ENCODE results near the gene FLNB. TPM values are rescaled to one million over a fixed set of nuclear protein-coding genes. Genes with fewer than 3 reads are reported as not detected.

FLNB gene
- total RNA-seq, 4 donors from 2014 or later, result 60.2 to 138 (median 96.2) TPM

- Histone ChIP-seq H3K9me3 (no peaks in the 10 kb centered on the region), H3K36me3 (no peaks in the 10 kb centered on the region), H3K4me1 (peaks cover 0 to 6% (median 0%) of the 10 kb centered on the region in 3 donors), H3K4me3 (no peak overlapping the region), H3K27me3 (no peaks in the 10 kb centered on the region), H3K27ac (no peak overlapping the region)
- TF ChIP-seq POLR2AphosphoS5 (IDR thresholded peaks at IDR 0.05), result no peak
- TF ChIP-seq POLR2A (IDR thresholded peaks at IDR 0.05), result no peak
- TF ChIP-seq CTCF (IDR thresholded peaks at IDR 0.05), result no peak
- no peak for TF ChIP-seq EP300 (IDR thresholded peaks at IDR 0.05)
- no peak for ATAC-seq
- WGBS, 2 donors (ENCODE audit: low coverage in 1 of 2), result 75 to 83% methylated on average over 4 of the region's 4 CpGs
These were observed 197.8 kb downstream of the FLNB start for GRCh38 chr3:58205981-58206380.

- H3K4me3 ChIP-seq, result no peak overlapping the region
- H3K36me3 ChIP-seq, result no peaks in the 10 kb centered on the region
- ATAC-seq, result no peak
- WGBS, 2 donors (ENCODE audit: low coverage in 1 of 2), result 71% methylated on average over 1 of the region's 5 CpGs; no CpG with 5 or more reads in 1 of the 2 donors
- H3K27ac ChIP-seq, result no peak overlapping the region
- no peaks in the 10 kb centered on the region for H3K9me3 ChIP-seq
- no peak for TF ChIP-seq EP300 (IDR thresholded peaks at IDR 0.05)
- TF ChIP-seq CTCF (IDR thresholded peaks at IDR 0.05), result no peak
- TF ChIP-seq POLR2AphosphoS5 (IDR thresholded peaks at IDR 0.05), result no peak
- TF ChIP-seq POLR2A (IDR thresholded peaks at IDR 0.05), result no peak
- H3K27me3 ChIP-seq, result no peaks in the 10 kb centered on the region
- H3K4me1 ChIP-seq, result peaks cover 0 to under 1% (median 0%) of the 10 kb centered on the region in 3 donors
These were observed 198.3 kb downstream of the FLNB start for GRCh38 chr3:58206406-58207011.

GRCh38 chr3:58207954-58208353 is 199.7 kb downstream of the FLNB start:
- 83 to 88% methylated on average over 3 to 4 of the region's 4 CpGs for WGBS, 2 donors (ENCODE audit: low coverage in 1 of 2)
- H3K4me1 ChIP-seq, result no peaks in the 10 kb centered on the region
- H3K4me3 ChIP-seq, result no peak overlapping the region
- H3K9me3 ChIP-seq, result no peaks in the 10 kb centered on the region
- no peak for TF ChIP-seq CTCF (IDR thresholded peaks at IDR 0.05)
- TF ChIP-seq POLR2A (IDR thresholded peaks at IDR 0.05), result no peak
- TF ChIP-seq EP300 (IDR thresholded peaks at IDR 0.05), result no peak
- TF ChIP-seq POLR2AphosphoS5 (IDR thresholded peaks at IDR 0.05), result no peak
- ATAC-seq, result no peak
- H3K36me3 ChIP-seq, result no peaks in the 10 kb centered on the region
- H3K27me3 ChIP-seq, result no peaks in the 10 kb centered on the region
- H3K27ac ChIP-seq, result no peak overlapping the region

GRCh38 chr3:58209933-58210332 is 201.7 kb downstream of the FLNB start:
- Histone ChIP-seq H3K27ac (no peak overlapping the region), H3K4me3 (no peak overlapping the region), H3K9me3 (no peaks in the 10 kb centered on the region), H3K4me1 (no peaks in the 10 kb centered on the region), H3K27me3 (no peaks in the 10 kb centered on the region), H3K36me3 (no peaks in the 10 kb centered on the region)
- TF ChIP-seq POLR2A (IDR thresholded peaks at IDR 0.05) (no peak), EP300 (IDR thresholded peaks at IDR 0.05) (no peak), CTCF (IDR thresholded peaks at IDR 0.05) (no peak), POLR2AphosphoS5 (IDR thresholded peaks at IDR 0.05) (no peak)
- no peak for ATAC-seq
- 69 to 85% methylated on average over 2 to 3 of the region's 3 CpGs for WGBS, 2 donors (ENCODE audit: low coverage in 1 of 2)

- TF ChIP-seq POLR2AphosphoS5 (IDR thresholded peaks at IDR 0.05), result no peak
- no peak for TF ChIP-seq CTCF (IDR thresholded peaks at IDR 0.05)
- no peak for TF ChIP-seq EP300 (IDR thresholded peaks at IDR 0.05)
- H3K27me3 ChIP-seq, result no peaks in the 10 kb centered on the region
- no peak within 1 kb of the TSS for H3K27ac ChIP-seq
- ATAC-seq, result peak; percentile 34
- no peaks in the 10 kb centered on the region for H3K4me1 ChIP-seq
- no peak within 1 kb of the TSS for H3K4me3 ChIP-seq
- H3K9me3 ChIP-seq, result no peaks in the 10 kb centered on the region
- WGBS, 2 donors (ENCODE audit: low coverage in 1 of 2), result 80 to 83% methylated on average over 4 to 5 of the region's 14 CpGs
- no peaks in the 10 kb centered on the region for H3K36me3 ChIP-seq
These were observed 202.7 kb downstream of the FLNB start, which contains the start of gene DNASE1L3 for GRCh38 chr3:58210761-58211460. Gene DNASE1L3, minus strand, starts transcription at chr3:58210972. Its CDS starts 66 bp downstream, at chr3:58210906.
